NT2/D1 (cell line): ENCODE results near the gene ALOX5AP.

ENCODE experiments used
- SUZ12 ChIP-seq: IDR thresholded peaks from 2 replicates; pipeline ENCODE4 v1.6.1; 2011; ENCODE audit not compliant: insufficient read length, insufficient read depth; ENCODE audit errors: extremely low read depth
- YY1 ChIP-seq: IDR thresholded peaks from 2 replicates; pipeline ENCODE4 v1.6.1; 2011; ENCODE audit not compliant: insufficient read length, insufficient read depth
- ZNF274 ChIP-seq: IDR thresholded peaks from 2 replicates; pipeline ENCODE4 v1.6.1; 2011; ENCODE audit warnings: mild to moderate bottlenecking, low read depth, low read length

DNA sequence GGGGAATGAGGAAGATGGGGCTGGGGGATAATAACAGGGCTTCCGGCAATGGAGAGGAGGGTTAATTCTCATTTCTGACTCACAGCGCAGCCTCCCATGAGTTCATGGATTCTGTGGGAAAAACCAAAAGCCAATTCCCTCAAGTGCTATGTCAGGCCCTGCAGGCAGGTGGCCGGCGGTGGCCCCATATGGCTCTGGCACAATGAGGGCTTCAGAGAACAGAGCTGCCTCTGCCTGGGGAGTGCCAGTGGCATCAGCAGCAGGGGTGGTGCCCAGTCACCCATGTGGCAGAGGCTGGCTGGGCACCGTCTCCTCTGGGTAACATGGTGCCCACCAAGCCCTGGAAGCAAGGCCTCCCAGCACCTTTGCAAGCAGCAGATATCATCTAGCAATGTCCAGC is 69.1 kb downstream of the ALOX5AP start:
- no peak for TF ChIP-seq YY1
- TF ChIP-seq SUZ12 = no peak
- no peak for TF ChIP-seq ZNF274
